Measurements from ENCODE around the gene ABCA6. TPM values are rescaled to one million over a fixed set of nuclear protein-coding genes. Genes with fewer than 3 reads are reported as not detected.

ABCA6 gene
- total and polyA plus RNA-seq, 2 of the 13 experiments (the other 11 are each of a cell fraction or from before 2014, with no cell fraction given), result 0.05 to 0.11 TPM

GRCh38 chr17:69047368-69048263, 94.1 kb downstream of the ABCA6 start (continued):
- TF ChIP-seq ZNF281 (CRISPR knock-in tag; IDR thresholded peaks at IDR 0.05; ENCODE audit: borderline replicate concordance) (peak; percentile 74), ZNF556 (CRISPR knock-in tag; IDR thresholded peaks at IDR 0.05; ENCODE audit: borderline replicate concordance) (peak; percentile 56; the same call in 1 of the 2 replicates), MBNL3 (CRISPR knock-in tag; conservative IDR thresholded peaks at IDR 0.05) (no peak), ZMYM4 (CRISPR knock-in tag; IDR thresholded peaks at IDR 0.05) (peak; percentile 95), CSRNP2 (CRISPR knock-in tag; conservative IDR thresholded peaks at IDR 0.05; ENCODE audit: low read depth) (no peak), PTBP1 (IDR thresholded peaks at IDR 0.05; ENCODE audit: low read depth, low read length, poor library complexity, severe bottlenecking) (no peak), ZNF354B (CRISPR knock-in tag; IDR thresholded peaks at IDR 0.05) (no peak), MXD1 (CRISPR knock-in tag; IDR thresholded peaks at IDR 0.05) (no peak), ZNF275 (CRISPR knock-in tag; IDR thresholded peaks at IDR 0.05; ENCODE audit: borderline replicate concordance) (no peak; the same call in 1 of the 2 replicates), ZBTB49 (CRISPR knock-in tag; IDR thresholded peaks at IDR 0.05; ENCODE audit: borderline replicate concordance) (no peak), ZNF205 (CRISPR knock-in tag; IDR thresholded peaks at IDR 0.05) (peak; percentile 80), ZNF737 (CRISPR knock-in tag; IDR thresholded peaks at IDR 0.05; ENCODE audit: borderline replicate concordance) (no peak), CBFB (CRISPR knock-in tag; IDR thresholded peaks at IDR 0.05) (no peak), ELF4 (CRISPR knock-in tag; IDR thresholded peaks at IDR 0.05; ENCODE audit: borderline replicate concordance) (peak; percentile 83), KDM6A (CRISPR knock-in tag; IDR thresholded peaks at IDR 0.05; ENCODE audit: low read depth) (peak; percentile 91), ZSCAN21 (CRISPR knock-in tag; IDR thresholded peaks at IDR 0.05; ENCODE audit: borderline replicate concordance) (0 out of 2 replicates have a peak, but pooled peaks have one; percentile 18), ZNF468 (CRISPR knock-in tag; IDR thresholded peaks at IDR 0.05) (no peak), ZKSCAN5 (CRISPR knock-in tag; IDR thresholded peaks at IDR 0.05) (0 out of 2 replicates have a peak, but pooled peaks have one; percentile 27), CHD2 (IDR thresholded peaks at IDR 0.05; ENCODE audit: low read depth, low read length) (no peak), WIZ (CRISPR knock-in tag; IDR thresholded peaks at IDR 0.05) (no peak)

All from HepG2 (cell line).